PFSK-1 (cell line): ENCODE measurements around the gene JAG1.

Source experiments
- FOXP2 ChIP-seq: optimal IDR thresholded peaks from 2 replicates; pipeline ENCODE3; 2011; ENCODE audit warnings: borderline replicate concordance, control low read depth, inconsistent platforms; ENCODE audit not compliant: insufficient read depth; ENCODE audit errors: extremely low read length, extremely low read depth
- POLR2AphosphoS5 ChIP-seq: IDR thresholded peaks from 2 replicates; pipeline ENCODE4 v1.6.1; 2012; ENCODE audit warnings: low read depth, mild to moderate bottlenecking, control low read depth, low read length, moderate library complexity
- REST ChIP-seq, 2 experiments: IDR thresholded peaks; 2 replicates each; pipeline versions ENCODE4 v1.6.1 to v1.8.0; 2011 to 2012; ENCODE audit warnings: low read depth in 2 of 2, low read length in 2 of 2, control low read depth in 1 of 2, inconsistent platforms in 1 of 2, mild to moderate bottlenecking in 1 of 2, moderate library complexity in 1 of 2; ENCODE audit not compliant: insufficient read depth in 1 of 2
- SIN3A ChIP-seq: IDR thresholded peaks from 2 replicates; pipeline ENCODE4 v1.6.1; 2012; ENCODE audit warnings: mild to moderate bottlenecking, low read length, moderate library complexity, borderline replicate concordance; ENCODE audit not compliant: insufficient read depth
- TAF1 ChIP-seq: IDR thresholded peaks from 2 replicates; pipeline ENCODE4 v1.6.1; 2012; ENCODE audit warnings: low read length, control low read depth, borderline replicate concordance; ENCODE audit not compliant: insufficient read depth

GRCh38 chr20:10679269-10679668 is 5.5 kb upstream of the JAG1 start:
- TF ChIP-seq POLR2AphosphoS5 = no peak
- no peak for TF ChIP-seq FOXP2
- TF ChIP-seq SIN3A = no peak
- TF ChIP-seq TAF1 = no peak
- no peak for TF ChIP-seq REST (IDR thresholded peaks at IDR 0.05; ENCODE audit: insufficient read depth in 1 of 2, low read depth in 2 of 2, low read length in 2 of 2)
